GM12801 (cell line): ENCODE data around the gene FAH.

Experiments used
- TF ChIP-seq, protein P1 (sequence below): IDR thresholded peaks from one replicate; pipeline ENCODE4 v1.5.1; 2011; ENCODE audit warnings: control low read depth; ENCODE audit not compliant: insufficient read length; ENCODE audit errors: extremely low read depth

The FAH gene

DNA sequence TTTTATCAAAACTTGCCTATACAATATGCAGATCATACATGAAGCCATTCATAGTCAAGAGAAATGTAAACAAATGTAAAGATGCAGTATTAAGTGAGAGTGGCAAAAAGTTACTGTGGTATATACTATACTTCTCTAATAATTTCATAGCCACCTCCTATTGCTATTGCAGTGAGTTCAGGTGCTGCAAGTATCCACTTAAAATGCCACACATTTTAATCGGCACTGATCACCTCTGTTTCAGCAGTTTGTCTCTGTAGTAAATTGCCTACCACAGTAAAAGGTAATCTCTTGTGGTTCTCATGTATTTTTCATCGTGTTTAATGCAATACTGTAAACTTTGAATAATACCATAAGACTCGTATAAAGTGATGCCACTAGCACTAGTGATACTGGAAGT is 20.4 kb upstream of the FAH start:
- TF ChIP-seq, protein P1, sequence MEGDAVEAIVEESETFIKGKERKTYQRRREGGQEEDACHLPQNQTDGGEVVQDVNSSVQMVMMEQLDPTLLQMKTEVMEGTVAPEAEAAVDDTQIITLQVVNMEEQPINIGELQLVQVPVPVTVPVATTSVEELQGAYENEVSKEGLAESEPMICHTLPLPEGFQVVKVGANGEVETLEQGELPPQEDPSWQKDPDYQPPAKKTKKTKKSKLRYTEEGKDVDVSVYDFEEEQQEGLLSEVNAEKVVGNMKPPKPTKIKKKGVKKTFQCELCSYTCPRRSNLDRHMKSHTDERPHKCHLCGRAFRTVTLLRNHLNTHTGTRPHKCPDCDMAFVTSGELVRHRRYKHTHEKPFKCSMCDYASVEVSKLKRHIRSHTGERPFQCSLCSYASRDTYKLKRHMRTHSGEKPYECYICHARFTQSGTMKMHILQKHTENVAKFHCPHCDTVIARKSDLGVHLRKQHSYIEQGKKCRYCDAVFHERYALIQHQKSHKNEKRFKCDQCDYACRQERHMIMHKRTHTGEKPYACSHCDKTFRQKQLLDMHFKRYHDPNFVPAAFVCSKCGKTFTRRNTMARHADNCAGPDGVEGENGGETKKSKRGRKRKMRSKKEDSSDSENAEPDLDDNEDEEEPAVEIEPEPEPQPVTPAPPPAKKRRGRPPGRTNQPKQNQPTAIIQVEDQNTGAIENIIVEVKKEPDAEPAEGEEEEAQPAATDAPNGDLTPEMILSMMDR = no peak

GRCh38 chr15:80136854-80137253 is 15.9 kb upstream of the FAH start:
- TF ChIP-seq, protein P1 = no peak

- TF ChIP-seq, protein P1 = no peak
Observed at GRCh38 chr15:80138961-80139360, 13.8 kb upstream of the FAH start.

- TF ChIP-seq, protein P1 = no peak
Observed at GRCh38 chr15:80140909-80141308, 11.9 kb upstream of the FAH start.

- TF ChIP-seq, protein P1 = no peak
Observed at GRCh38 chr15:80141916-80142598, 10.7 kb upstream of the FAH start.

DNA sequence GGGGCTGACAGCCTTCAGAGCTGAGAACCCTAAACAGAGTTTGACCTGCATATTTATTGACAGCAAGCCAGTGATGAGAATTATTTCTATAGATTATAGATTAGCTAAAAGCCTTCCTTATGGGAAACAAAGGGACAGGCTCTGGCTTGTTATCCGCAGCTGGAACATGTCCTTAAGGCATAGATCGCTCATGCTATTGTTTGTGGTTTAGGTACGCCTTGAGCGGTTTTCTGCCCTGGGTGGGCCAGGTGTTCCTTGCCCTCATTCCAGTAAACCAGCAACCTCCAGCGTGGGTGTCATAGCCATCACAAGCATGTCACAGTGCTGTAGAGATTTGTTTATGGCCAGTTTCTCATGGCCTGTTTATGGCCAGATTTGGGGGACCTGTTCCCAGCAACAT is 10.2 kb upstream of the FAH start:
- TF ChIP-seq, protein P1 = no peak

GRCh38 chr15:80151148-80151547 is 1.7 kb upstream of the FAH start:
- TF ChIP-seq, protein P1 = no peak
